Measurements from ENCODE around the gene TGIF2. TPM values are rescaled to one million over a fixed set of nuclear protein-coding genes. Genes with fewer than 3 reads are reported as not detected.

TGIF2 gene
- total and polyA plus RNA-seq, 9 of the 15 experiments (the other 6 are each of a cell fraction or from before 2014, with no cell fraction given), result 6.8 to 27.8 (median 15.7) TPM

DNA sequence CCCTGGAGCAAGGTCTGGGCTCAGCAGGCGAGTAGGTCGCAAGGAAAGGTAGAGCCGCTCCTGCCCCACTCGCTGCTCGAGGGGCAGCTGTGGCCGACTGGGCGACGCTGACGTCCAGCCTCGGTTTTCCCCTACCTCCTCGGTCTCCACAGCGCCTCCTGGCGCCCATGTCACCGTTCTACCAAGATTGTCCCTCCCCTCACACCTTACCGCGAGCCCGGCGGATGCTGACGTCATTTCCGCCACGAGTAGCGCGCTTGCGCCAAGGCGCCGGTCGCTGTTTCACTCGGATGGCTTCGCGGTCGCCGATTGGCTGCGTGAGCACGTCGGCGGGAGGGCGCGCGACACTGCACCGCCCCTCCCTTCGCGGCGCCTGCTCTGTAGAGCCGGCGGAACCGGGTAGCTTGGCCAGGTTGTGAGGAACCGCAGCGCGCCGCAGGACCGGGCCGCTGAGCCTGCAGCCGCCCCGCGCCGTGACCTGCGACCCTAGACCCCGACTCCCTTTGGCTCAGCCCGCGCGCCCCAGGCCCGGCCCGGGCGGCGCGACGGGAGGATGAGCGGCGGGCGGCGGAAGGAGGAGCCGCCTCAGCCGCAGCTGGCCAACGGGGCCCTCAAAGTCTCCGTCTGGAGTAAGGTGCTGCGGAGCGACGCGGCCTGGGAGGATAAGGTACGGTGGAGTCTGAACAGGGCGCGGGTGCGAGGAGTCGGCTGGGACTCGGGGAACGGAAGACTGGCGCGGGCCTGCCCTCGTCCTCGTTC is 32.2 kb downstream of the TGIF2 start, which contains the start of gene RAB5IF (continued):
- TF ChIP-seq, protein P1, sequence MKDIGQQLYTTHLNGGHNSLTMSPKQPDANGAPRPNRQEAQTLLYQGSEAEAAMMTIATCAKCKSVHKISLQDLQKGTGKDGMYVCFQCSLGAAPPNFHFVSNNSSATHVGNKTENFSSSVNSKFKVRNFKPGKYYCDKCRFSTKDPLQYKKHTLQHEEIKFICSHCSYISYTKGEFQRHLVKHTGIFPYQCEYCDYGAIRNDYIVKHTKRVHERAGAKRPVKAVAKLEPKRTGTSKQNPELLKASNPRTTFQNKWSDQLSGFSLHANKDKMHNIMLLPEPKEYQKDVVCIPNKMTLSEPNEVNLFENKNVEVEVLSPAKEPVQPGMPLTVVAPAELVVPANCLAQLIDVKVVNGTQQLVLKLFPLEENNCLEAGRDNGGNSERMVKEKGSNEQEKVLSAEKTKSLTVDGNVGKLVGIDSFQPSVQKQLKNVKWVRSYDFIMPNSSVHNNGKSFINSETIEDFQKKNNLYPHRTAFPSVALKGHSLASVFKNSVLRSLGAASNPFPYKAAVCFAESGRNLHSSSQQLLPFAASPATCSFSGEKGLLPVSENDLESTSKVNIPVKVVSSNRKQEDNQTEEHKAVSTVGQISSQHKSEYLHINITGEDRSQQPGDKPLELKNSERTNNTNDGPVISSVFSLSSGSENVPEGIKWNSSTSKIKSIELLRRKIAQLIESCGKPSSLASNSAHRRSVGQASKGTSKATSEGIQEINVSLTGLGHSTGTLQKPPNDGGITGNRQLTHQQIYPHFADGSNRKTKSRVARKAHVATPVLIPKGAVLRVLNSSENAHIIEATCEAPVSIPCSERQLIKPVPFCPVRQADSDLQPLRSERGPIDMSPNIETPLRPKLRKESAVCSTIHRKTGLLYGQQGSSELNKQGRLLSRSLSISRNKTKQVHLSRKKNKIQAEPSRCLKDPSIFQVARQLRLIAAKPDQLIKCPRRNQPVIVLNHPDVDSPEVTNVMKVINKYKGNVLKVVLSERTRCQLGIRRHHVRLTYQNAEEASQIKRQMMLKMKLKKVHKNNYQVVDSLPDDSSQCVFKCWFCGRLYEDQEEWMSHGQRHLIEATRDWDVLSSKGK (CRISPR knock-in tag; IDR thresholded peaks at IDR 0.05), result no peak
- no peak for TF ChIP-seq SP2 (IDR thresholded peaks at IDR 0.05; ENCODE audit: extremely low read depth, low read depth, low read length, poor library complexity, severe bottlenecking)
- no peak for TF ChIP-seq ZNF589 (CRISPR knock-in tag; IDR thresholded peaks at IDR 0.05; ENCODE audit: low read depth)
- TF ChIP-seq, protein P2, sequence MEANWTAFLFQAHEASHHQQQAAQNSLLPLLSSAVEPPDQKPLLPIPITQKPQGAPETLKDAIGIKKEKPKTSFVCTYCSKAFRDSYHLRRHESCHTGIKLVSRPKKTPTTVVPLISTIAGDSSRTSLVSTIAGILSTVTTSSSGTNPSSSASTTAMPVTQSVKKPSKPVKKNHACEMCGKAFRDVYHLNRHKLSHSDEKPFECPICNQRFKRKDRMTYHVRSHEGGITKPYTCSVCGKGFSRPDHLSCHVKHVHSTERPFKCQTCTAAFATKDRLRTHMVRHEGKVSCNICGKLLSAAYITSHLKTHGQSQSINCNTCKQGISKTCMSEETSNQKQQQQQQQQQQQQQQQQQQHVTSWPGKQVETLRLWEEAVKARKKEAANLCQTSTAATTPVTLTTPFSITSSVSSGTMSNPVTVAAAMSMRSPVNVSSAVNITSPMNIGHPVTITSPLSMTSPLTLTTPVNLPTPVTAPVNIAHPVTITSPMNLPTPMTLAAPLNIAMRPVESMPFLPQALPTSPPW (CRISPR knock-in tag; IDR thresholded peaks at IDR 0.05), result peak; percentile 80
- TF ChIP-seq, protein P3, sequence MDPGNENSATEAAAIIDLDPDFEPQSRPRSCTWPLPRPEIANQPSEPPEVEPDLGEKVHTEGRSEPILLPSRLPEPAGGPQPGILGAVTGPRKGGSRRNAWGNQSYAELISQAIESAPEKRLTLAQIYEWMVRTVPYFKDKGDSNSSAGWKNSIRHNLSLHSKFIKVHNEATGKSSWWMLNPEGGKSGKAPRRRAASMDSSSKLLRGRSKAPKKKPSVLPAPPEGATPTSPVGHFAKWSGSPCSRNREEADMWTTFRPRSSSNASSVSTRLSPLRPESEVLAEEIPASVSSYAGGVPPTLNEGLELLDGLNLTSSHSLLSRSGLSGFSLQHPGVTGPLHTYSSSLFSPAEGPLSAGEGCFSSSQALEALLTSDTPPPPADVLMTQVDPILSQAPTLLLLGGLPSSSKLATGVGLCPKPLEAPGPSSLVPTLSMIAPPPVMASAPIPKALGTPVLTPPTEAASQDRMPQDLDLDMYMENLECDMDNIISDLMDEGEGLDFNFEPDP (CRISPR knock-in tag; IDR thresholded peaks at IDR 0.05), result no peak
- TF ChIP-seq CREM (IDR thresholded peaks at IDR 0.05; ENCODE audit: low read depth), result peak; percentile 99
- TF ChIP-seq ERF (CRISPR knock-in tag; IDR thresholded peaks at IDR 0.05), result no peak
- TF ChIP-seq, protein P4, sequence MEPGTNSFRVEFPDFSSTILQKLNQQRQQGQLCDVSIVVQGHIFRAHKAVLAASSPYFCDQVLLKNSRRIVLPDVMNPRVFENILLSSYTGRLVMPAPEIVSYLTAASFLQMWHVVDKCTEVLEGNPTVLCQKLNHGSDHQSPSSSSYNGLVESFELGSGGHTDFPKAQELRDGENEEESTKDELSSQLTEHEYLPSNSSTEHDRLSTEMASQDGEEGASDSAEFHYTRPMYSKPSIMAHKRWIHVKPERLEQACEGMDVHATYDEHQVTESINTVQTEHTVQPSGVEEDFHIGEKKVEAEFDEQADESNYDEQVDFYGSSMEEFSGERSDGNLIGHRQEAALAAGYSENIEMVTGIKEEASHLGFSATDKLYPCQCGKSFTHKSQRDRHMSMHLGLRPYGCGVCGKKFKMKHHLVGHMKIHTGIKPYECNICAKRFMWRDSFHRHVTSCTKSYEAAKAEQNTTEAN (CRISPR knock-in tag; IDR thresholded peaks at IDR 0.05), result no peak; the same call in 1 of the 2 replicates
- peak; percentile 80 for TF ChIP-seq ATF1 (CRISPR knock-in tag; IDR thresholded peaks at IDR 0.05)
- TF ChIP-seq ATF1 (tag; IDR thresholded peaks at IDR 0.05), result peak; percentile 98
- TF ChIP-seq, protein P5, sequence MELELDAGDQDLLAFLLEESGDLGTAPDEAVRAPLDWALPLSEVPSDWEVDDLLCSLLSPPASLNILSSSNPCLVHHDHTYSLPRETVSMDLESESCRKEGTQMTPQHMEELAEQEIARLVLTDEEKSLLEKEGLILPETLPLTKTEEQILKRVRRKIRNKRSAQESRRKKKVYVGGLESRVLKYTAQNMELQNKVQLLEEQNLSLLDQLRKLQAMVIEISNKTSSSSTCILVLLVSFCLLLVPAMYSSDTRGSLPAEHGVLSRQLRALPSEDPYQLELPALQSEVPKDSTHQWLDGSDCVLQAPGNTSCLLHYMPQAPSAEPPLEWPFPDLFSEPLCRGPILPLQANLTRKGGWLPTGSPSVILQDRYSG (tag; conservative IDR thresholded peaks at IDR 0.05; ENCODE audit: low read depth), result 0 out of 2 replicates have a peak, but pooled peaks have one; percentile 22
- TF ChIP-seq ZNF584 (CRISPR knock-in tag; IDR thresholded peaks at IDR 0.05; ENCODE audit: low read depth), result peak; percentile 84
- 0 out of 4 replicates have a peak, but pooled peaks have one; percentile 25 to 42 for TF ChIP-seq NONO (IDR thresholded peaks at IDR 0.05; ENCODE audit: low read depth in 2 of 2, low read length in 1 of 2)
- peak; percentile 66 for TF ChIP-seq ETV5 (CRISPR knock-in tag; IDR thresholded peaks at IDR 0.05; ENCODE audit: low read depth)
- peak; percentile 66 for TF ChIP-seq ELF1 (tag; IDR thresholded peaks at IDR 0.05)
- no peak for TF ChIP-seq KHSRP (IDR thresholded peaks at IDR 0.05)

Measured in K562 (cell line).